ENCODE data around the gene SEMA5A. TPM values are rescaled to one million over a fixed set of nuclear protein-coding genes. Genes with fewer than 3 reads are reported as not detected.

The SEMA5A gene
- total RNA-seq, 6 experiments from 2014 or later, result 3.1 to 12.6 (median 5.7) TPM

DNA sequence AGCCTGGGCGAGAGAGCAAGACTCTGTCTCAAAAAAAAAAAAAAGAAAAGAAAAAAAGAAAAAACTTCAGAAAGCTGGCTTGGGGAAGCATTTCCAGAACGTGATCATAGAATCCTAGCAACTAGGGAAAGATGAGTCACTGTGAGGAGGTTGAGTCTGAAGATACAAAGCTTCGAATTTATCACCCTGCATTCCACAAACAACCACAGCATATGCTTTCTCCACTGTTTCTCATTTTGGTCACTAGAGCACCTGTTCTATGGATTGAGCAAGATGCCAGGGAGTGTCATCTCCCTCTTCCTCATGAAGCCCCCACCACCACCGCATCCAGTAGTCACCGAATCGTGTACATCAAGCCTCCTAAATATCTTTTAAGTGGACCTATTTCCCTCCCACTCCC is 37.9 kb downstream of the SEMA5A start:
- no peak overlapping the region for H3K4me3 ChIP-seq
- H3K4me1 ChIP-seq, result no peaks in the 10 kb centered on the region
- intact Hi-C loops (cut with DNase I), result no loop called here
- H3K27me3 ChIP-seq, result no peaks in the 10 kb centered on the region
- no peak for TF ChIP-seq POLR2A (IDR thresholded peaks at IDR 0.05)
- no peak for TF ChIP-seq CTCF (IDR thresholded peaks at IDR 0.05)
- ATAC-seq, result no peak
- WGBS (ENCODE audit: insufficient coverage, low coverage, low lambda C conversion rate, missing lambda C conversion rate), result 76% methylated on average over 6 of the region's 6 CpGs
- DNase-seq, result no peak
- H3K36me3 ChIP-seq, result no peaks in the 10 kb centered on the region
- H3K9me3 ChIP-seq, result no peaks in the 10 kb centered on the region
- H3K27ac ChIP-seq, result no peak overlapping the region

DNA sequence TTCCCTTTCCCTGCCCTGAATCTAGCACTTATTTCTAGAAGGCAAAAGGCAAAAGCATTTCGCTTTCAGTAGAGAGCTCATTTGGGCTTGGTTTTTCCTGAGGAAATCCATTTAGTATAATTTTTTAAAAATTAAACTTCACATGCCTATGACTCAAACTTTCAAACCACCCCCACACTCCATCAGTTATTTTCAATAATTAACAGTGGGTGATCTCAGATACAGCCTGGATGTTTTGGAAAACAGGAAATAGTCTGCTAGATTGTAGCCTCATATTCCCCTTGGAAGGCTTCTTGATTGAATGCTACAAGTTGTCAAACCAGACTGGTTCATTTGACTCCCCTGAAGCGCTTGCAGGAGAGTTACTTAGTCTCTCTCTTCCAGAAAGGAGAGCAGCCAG is 40.6 kb downstream of the SEMA5A start:
- Histone ChIP-seq H3K27me3 (no peaks in the 10 kb centered on the region), H3K4me1 (no peaks in the 10 kb centered on the region), H3K36me3 (no peaks in the 10 kb centered on the region), H3K27ac (no peak overlapping the region), H3K9me3 (no peaks in the 10 kb centered on the region), H3K4me3 (no peak overlapping the region)
- no peak for DNase-seq
- WGBS (ENCODE audit: insufficient coverage, low coverage, low lambda C conversion rate, missing lambda C conversion rate), result 73% methylated on average over 1 of the region's 2 CpGs
- no peak for TF ChIP-seq POLR2A (IDR thresholded peaks at IDR 0.05)
- TF ChIP-seq CTCF (IDR thresholded peaks at IDR 0.05), result no peak
- no peak for ATAC-seq
- intact Hi-C loops (cut with DNase I), result no loop called here

GRCh38 chr5:9502864-9503263 is 43.0 kb downstream of the SEMA5A start:
- intact Hi-C loops (cut with DNase I), result no loop called here
- Histone ChIP-seq H3K4me3 (no peak overlapping the region), H3K27me3 (no peaks in the 10 kb centered on the region), H3K27ac (no peak overlapping the region), H3K4me1 (no peaks in the 10 kb centered on the region), H3K36me3 (no peaks in the 10 kb centered on the region), H3K9me3 (no peaks in the 10 kb centered on the region)
- DNase-seq (no peak), ATAC-seq (no peak)
- 91% methylated on average over 1 of the region's 1 CpG for WGBS (ENCODE audit: insufficient coverage, low coverage, low lambda C conversion rate, missing lambda C conversion rate)
- no peak for TF ChIP-seq CTCF (IDR thresholded peaks at IDR 0.05)
- TF ChIP-seq POLR2A (IDR thresholded peaks at IDR 0.05), result no peak

DNA sequence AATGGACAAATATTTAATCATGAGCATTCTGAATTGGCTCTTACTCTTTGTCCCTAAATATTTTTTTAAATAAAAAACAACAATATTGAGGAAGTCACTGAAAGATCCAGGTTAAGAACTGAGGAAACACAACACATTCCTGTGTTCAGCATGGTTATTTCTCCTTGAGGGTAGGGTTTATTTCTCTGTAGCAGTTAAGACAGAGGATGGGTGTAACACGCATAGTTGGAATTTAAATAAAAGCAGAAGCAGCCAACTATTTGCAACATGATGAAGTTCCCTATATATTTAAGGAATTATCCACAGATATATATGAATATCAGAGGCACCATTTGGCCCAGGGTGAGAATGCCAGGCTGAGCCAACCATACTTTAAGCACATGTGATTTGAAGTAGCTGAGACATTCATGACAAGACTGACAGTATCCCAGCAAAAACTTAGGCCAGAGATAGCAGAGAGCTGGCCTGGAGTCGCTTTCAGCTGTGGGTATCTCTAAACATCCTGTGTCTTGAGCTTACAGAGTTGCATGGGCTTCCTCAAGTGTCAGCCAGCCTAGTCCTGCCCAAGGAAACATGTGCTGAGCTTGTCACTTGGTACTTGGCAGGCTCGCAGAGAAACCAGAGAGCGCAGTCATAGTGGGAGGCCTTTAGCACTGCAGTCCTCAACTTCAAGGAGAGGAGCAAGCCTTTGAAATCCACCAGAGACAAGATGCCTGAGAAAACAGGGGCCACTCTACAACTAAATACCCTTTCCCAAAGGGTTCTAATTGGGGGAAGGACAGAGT is 43.6 kb downstream of the SEMA5A start:
- intact Hi-C loops (cut with DNase I), result no loop called here

More for the DNA sequence above, 43.6 kb downstream of the SEMA5A start:
- Histone ChIP-seq H3K4me3 (no peak overlapping the region), H3K36me3 (no peaks in the 10 kb centered on the region), H3K27ac (no peak overlapping the region), H3K4me1 (no peaks in the 10 kb centered on the region), H3K27me3 (no peaks in the 10 kb centered on the region), H3K9me3 (no peaks in the 10 kb centered on the region)
- ATAC-seq (peak in 1 of 4 donors; percentile 37), DNase-seq (no peak)
- 60% methylated on average over 3 of the region's 4 CpGs for WGBS (ENCODE audit: insufficient coverage, low coverage, low lambda C conversion rate, missing lambda C conversion rate)
- TF ChIP-seq CTCF (IDR thresholded peaks at IDR 0.05) (no peak), POLR2A (IDR thresholded peaks at IDR 0.05) (no peak)
